Measurements from ENCODE around the gene JAKMIP1. TPM values are rescaled to one million over a fixed set of nuclear protein-coding genes. Genes with fewer than 3 reads are reported as not detected.

Gene JAKMIP1
- total RNA-seq, 4 donors from 2014 or later = not detected

GRCh38 chr4:6065166-6065565 is 135.2 kb downstream of the JAKMIP1 start:
- TF ChIP-seq POLR2A (IDR thresholded peaks at IDR 0.05) = no peak
- TF ChIP-seq, protein P1, sequence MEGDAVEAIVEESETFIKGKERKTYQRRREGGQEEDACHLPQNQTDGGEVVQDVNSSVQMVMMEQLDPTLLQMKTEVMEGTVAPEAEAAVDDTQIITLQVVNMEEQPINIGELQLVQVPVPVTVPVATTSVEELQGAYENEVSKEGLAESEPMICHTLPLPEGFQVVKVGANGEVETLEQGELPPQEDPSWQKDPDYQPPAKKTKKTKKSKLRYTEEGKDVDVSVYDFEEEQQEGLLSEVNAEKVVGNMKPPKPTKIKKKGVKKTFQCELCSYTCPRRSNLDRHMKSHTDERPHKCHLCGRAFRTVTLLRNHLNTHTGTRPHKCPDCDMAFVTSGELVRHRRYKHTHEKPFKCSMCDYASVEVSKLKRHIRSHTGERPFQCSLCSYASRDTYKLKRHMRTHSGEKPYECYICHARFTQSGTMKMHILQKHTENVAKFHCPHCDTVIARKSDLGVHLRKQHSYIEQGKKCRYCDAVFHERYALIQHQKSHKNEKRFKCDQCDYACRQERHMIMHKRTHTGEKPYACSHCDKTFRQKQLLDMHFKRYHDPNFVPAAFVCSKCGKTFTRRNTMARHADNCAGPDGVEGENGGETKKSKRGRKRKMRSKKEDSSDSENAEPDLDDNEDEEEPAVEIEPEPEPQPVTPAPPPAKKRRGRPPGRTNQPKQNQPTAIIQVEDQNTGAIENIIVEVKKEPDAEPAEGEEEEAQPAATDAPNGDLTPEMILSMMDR (IDR thresholded peaks at IDR 0.05) = no peak
- intact Hi-C loops (cut with DNase I; ENCODE audit: low total_unique reads) = no loop called here
- H3K4me3 ChIP-seq (ENCODE audit: low read depth, poor library complexity, severe bottlenecking) = no peak overlapping the region
- DNase-seq (ENCODE audit: low spot score in 2 of 2) = no peak
- 94 to 95% methylated on average over 3 to 5 of the region's 5 CpGs for WGBS, 2 donors

- 83 to 84% methylated on average over 7 of the region's 7 CpGs for WGBS, 2 donors
- H3K4me3 ChIP-seq (ENCODE audit: low read depth, poor library complexity, severe bottlenecking) = no peak overlapping the region
- TF ChIP-seq, protein P1 (IDR thresholded peaks at IDR 0.05) = no peak
- TF ChIP-seq POLR2A (IDR thresholded peaks at IDR 0.05) = no peak
- no peak for DNase-seq (ENCODE audit: low spot score in 2 of 2)
- intact Hi-C loops (cut with DNase I; ENCODE audit: low total_unique reads) = no loop called here
Measured at GRCh38 chr4:6064383-6064782, 136.0 kb downstream of the JAKMIP1 start.

GRCh38 chr4:6063684-6064083 is 136.7 kb downstream of the JAKMIP1 start:
- DNase-seq (ENCODE audit: low spot score in 2 of 2) = no peak
- intact Hi-C loops (cut with DNase I; ENCODE audit: low total_unique reads) = no loop called here
- no peak overlapping the region for H3K4me3 ChIP-seq (ENCODE audit: low read depth, poor library complexity, severe bottlenecking)
- no peak for TF ChIP-seq POLR2A (IDR thresholded peaks at IDR 0.05)
- TF ChIP-seq, protein P1 (IDR thresholded peaks at IDR 0.05) = no peak
- 89 to 92% methylated on average over 10 of the region's 10 CpGs for WGBS, 2 donors

DNA sequence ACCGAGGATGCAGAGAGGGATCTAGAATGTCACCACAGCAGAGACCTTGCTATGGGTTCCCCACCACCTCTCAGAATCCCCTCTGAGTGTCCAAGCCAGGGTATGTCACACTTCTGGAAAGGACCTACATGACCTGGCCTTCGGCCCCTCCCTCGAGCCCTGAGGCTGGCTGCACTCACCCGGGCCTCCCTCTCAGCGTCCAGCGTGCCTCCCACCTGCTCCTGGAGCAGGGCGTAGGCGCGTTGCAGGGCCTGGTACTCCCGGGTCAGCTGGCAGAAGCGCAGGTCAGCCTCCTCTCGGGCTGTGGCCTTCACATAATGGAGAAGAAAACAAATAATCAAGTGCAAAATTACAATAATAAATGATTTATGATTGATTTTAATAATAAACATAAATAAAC is 138.2 kb downstream of the JAKMIP1 start:
- DNase-seq (ENCODE audit: low spot score in 2 of 2) = no peak
- H3K4me3 ChIP-seq (ENCODE audit: low read depth, poor library complexity, severe bottlenecking) = no peak overlapping the region
- 88 to 93% methylated on average over 12 of the region's 12 CpGs for WGBS, 2 donors
- TF ChIP-seq POLR2A (IDR thresholded peaks at IDR 0.05) = no peak
- TF ChIP-seq, protein P1 (IDR thresholded peaks at IDR 0.05) = no peak
- intact Hi-C loops (cut with DNase I; ENCODE audit: low total_unique reads) = no loop called here

GRCh38 chr4:6059375-6059805 is 141.0 kb downstream of the JAKMIP1 start:
- no peak for DNase-seq (ENCODE audit: low spot score in 2 of 2)
- intact Hi-C loops (cut with DNase I; ENCODE audit: low total_unique reads) = no loop called here
- 92 to 93% methylated on average over 7 of the region's 7 CpGs for WGBS, 2 donors
- TF ChIP-seq, protein P1 (IDR thresholded peaks at IDR 0.05) = no peak
- no peak for TF ChIP-seq POLR2A (IDR thresholded peaks at IDR 0.05)
- H3K4me3 ChIP-seq (ENCODE audit: low read depth, poor library complexity, severe bottlenecking) = no peak overlapping the region

All from lower leg skin (tissue), 4 donors.